Keratinocyte (primary cell): Measurements from ENCODE around the gene ASTN1. TPM values are rescaled to one million over a fixed set of nuclear protein-coding genes. Genes with fewer than 3 reads are reported as not detected.

Source experiments
- DNase-seq: peaks from one replicate; pipeline ENCODE4 v3.0.0-alpha.2; 2011; ENCODE audit warnings: low read depth, missing footprints, low spot score
- FAIRE-seq: peaks from 2 replicates; lab custom pipeline; 2011; peaks lifted over from hg19 to GRCh38; lab: Jason Lieb, UNC
- H2AFZ ChIP-seq: 2 replicates; pipeline ENCODE4 v1.6.0; 2012; ENCODE audit warnings: low read length, control low read depth, inconsistent platforms; ENCODE audit not compliant: control insufficient read depth
- H3K27ac ChIP-seq: 2 replicates; pipeline ENCODE4 v1.5.1; 2011; ENCODE audit warnings: low read length; ENCODE audit not compliant: control insufficient read depth, insufficient read depth
- H3K27me3 ChIP-seq: 3 replicates; pipeline ENCODE4 v1.6.0; 2011; ENCODE audit warnings: low read length; ENCODE audit not compliant: control insufficient read depth, insufficient read depth; ENCODE audit errors: extremely low read depth
- H3K36me3 ChIP-seq, 2 experiments: 2 replicates in 1 of 2; 3 replicates in 1 of 2; pipeline ENCODE4 v1.5.1; 2011; ENCODE audit warnings: low read length in 2 of 2, mild to moderate bottlenecking in 1 of 2; ENCODE audit not compliant: control insufficient read depth in 2 of 2, insufficient read depth in 2 of 2; ENCODE audit errors: extremely low read depth in 1 of 2
- H3K4me1 ChIP-seq: 3 replicates; pipeline ENCODE4 v1.5.1; 2011; ENCODE audit warnings: low read length; ENCODE audit not compliant: control insufficient read depth, insufficient read depth; ENCODE audit errors: extremely low read depth
- H3K4me2 ChIP-seq: 3 replicates; pipeline ENCODE4 v1.6.0; 2011; ENCODE audit warnings: low read depth, low read length; ENCODE audit not compliant: control insufficient read depth, insufficient read depth; ENCODE audit errors: extremely low read depth
- H3K4me3 ChIP-seq, 3 experiments: fragments of 200-600 bp in 1 of 3; sonication (generic) in 1 of 3; 2 replicates in 2 of 3; 3 replicates in 1 of 3; pipeline ENCODE4 v1.5.1; 2011 to 2016; ENCODE audit warnings: low read length in 3 of 3, mild to moderate bottlenecking in 3 of 3, control low read depth in 2 of 3, inconsistent platforms in 1 of 3, low read depth in 1 of 3, mixed read lengths in 1 of 3, mixed run types in 1 of 3, moderate library complexity in 1 of 3; ENCODE audit not compliant: control insufficient read depth in 2 of 3, insufficient read depth in 2 of 3; ENCODE audit errors: extremely low read depth in 1 of 3
- H3K79me2 ChIP-seq: 2 replicates; pipeline ENCODE4 v1.6.0; 2012; ENCODE audit warnings: low read length; ENCODE audit not compliant: control insufficient read depth, insufficient read depth
- H3K9ac ChIP-seq: 3 replicates; pipeline ENCODE4 v1.6.0; 2011; ENCODE audit warnings: low read length; ENCODE audit not compliant: control insufficient read depth, insufficient read depth; ENCODE audit errors: extremely low read depth
- H3K9me1 ChIP-seq: 3 replicates; pipeline ENCODE4 v1.6.0; 2011; ENCODE audit warnings: low read length; ENCODE audit not compliant: control insufficient read depth, insufficient read depth; ENCODE audit errors: extremely low read depth
- H3K9me3 ChIP-seq: 2 replicates; pipeline ENCODE4 v1.5.1; 2012; ENCODE audit warnings: low read depth, low read length; ENCODE audit not compliant: control insufficient read depth
- H4K20me1 ChIP-seq: 3 replicates; pipeline ENCODE4 v1.6.0; 2011; ENCODE audit warnings: low read length; ENCODE audit not compliant: control insufficient read depth, insufficient read depth; ENCODE audit errors: extremely low read depth
- EZH2 ChIP-seq: IDR thresholded peaks from one replicate; pipeline ENCODE4 v1.6.1; 2012; ENCODE audit warnings: inconsistent platforms, mild to moderate bottlenecking, low read length, moderate library complexity
- dilution Hi-C: fragments of 300-500 bp; cut with MboI; formaldehyde crosslinking; loops from one replicate; pipeline ENCODE4 v1.7.0; 2020; ENCODE audit warnings: low sequenced_read_pairs; ENCODE audit not compliant: extremely low pct_ligation_motif_present
- polyA plus RNA-seq, 5 experiments: library from polyadenylated mRNA; depleted of rRNA in 3 of 5; stranded (reverse) in 3 of 5; stranded (forward) in 1 of 5; unstranded in 1 of 5; fragments of >200 nt; gene quantifications; 1 replicate in 1 of 5; 2 replicates in 3 of 5; 3 replicates in 1 of 5; pipeline versions ENCODE4 v1.2.1 to v1.2.3, GENCODE V29; 2011 to 2012; ENCODE audit warnings: missing spikeins in 2 of 5, low read depth in 1 of 5, low replicate concordance in 1 of 5
- TF ChIP-seq, protein P1 (sequence below), 3 experiments: IDR thresholded peaks in 1 of 3; conservative IDR thresholded peaks in 1 of 3; optimal IDR thresholded peaks in 1 of 3; 2 replicates in 2 of 3; 3 replicates in 1 of 3; pipeline versions ENCODE3 to v1.5.1; 2011; ENCODE audit warnings: low read length in 3 of 3, mild to moderate bottlenecking in 3 of 3, moderate library complexity in 2 of 3, control low read depth in 1 of 3, inconsistent platforms in 1 of 3; ENCODE audit not compliant: insufficient read depth in 2 of 3; ENCODE audit errors: extremely low read depth in 1 of 3

ASTN1 gene
- polyA plus RNA-seq, 1 donor (not counting 4 experiments of a cell fraction or from before 2014, with no cell fraction given), result 0.08 TPM

DNA sequence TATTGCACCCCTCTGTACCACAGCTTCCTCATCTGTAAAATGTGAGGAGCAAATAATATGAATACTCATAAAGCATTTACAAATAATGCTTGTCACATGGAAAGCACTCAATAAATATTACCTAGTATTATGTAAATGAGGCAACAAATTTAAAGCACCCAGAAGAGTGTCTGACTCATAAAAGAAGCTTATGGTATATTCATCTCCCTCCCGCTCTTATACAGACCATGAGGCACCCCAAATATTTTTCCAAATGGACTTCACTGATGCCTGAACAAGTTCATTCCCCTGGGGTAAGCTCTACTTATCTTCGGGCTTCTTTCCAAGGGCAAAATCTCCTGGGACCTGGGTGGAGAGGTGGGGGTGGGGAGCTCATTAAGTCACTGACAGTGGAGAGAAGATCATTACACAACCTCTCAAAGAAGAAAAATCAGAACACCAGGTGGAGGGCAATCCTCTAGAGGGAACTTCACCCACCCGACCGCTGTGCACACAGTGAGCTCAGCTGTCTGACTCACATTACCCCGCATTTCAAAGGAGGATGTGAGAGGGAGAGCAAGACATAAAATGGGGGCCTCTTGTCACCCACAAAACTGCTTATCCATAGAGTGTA, 166.2 kb downstream of the ASTN1 start:
- H3K9me1 ChIP-seq, result no peaks in the 10 kb centered on the region
- H2AFZ ChIP-seq, result no peak overlapping the region
- no peak overlapping the region for H3K27ac ChIP-seq
- no peak overlapping the region for H3K4me3 ChIP-seq
- no peak for TF ChIP-seq EZH2
- TF ChIP-seq, protein P1, sequence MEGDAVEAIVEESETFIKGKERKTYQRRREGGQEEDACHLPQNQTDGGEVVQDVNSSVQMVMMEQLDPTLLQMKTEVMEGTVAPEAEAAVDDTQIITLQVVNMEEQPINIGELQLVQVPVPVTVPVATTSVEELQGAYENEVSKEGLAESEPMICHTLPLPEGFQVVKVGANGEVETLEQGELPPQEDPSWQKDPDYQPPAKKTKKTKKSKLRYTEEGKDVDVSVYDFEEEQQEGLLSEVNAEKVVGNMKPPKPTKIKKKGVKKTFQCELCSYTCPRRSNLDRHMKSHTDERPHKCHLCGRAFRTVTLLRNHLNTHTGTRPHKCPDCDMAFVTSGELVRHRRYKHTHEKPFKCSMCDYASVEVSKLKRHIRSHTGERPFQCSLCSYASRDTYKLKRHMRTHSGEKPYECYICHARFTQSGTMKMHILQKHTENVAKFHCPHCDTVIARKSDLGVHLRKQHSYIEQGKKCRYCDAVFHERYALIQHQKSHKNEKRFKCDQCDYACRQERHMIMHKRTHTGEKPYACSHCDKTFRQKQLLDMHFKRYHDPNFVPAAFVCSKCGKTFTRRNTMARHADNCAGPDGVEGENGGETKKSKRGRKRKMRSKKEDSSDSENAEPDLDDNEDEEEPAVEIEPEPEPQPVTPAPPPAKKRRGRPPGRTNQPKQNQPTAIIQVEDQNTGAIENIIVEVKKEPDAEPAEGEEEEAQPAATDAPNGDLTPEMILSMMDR (optimal IDR thresholded peaks at IDR 0.05 in 1 of 3, IDR thresholded peaks at IDR 0.05 in 1 of 3, conservative IDR thresholded peaks at IDR 0.05 in 1 of 3; ENCODE audit: extremely low read depth in 1 of 3, insufficient read depth in 2 of 3, low read length in 3 of 3), result no peak
- no peaks in the 10 kb centered on the region for H3K27me3 ChIP-seq
- no peaks in the 10 kb centered on the region for H3K36me3 ChIP-seq
- no peak for DNase-seq
- H3K9me3 ChIP-seq, result no peaks in the 10 kb centered on the region
- H3K79me2 ChIP-seq, result no peaks in the 10 kb centered on the region
- no peaks in the 10 kb centered on the region for H4K20me1 ChIP-seq
- dilution Hi-C loops, result no loop called here
- FAIRE-seq, result peak; percentile 41
- H3K4me1 ChIP-seq, result peaks cover 50% of the 10 kb centered on the region
- H3K4me2 ChIP-seq, result peak overlapping the region; percentile 11
- no peak overlapping the region for H3K9ac ChIP-seq

GRCh38 chr1:176996456-176997090, 167.9 kb downstream of the ASTN1 start:
- no peaks in the 10 kb centered on the region for H3K36me3 ChIP-seq
- dilution Hi-C loops, result no loop called here
- H3K9me1 ChIP-seq, result no peaks in the 10 kb centered on the region
- H3K79me2 ChIP-seq, result no peaks in the 10 kb centered on the region
- no peaks in the 10 kb centered on the region for H3K27me3 ChIP-seq
- TF ChIP-seq EZH2, result no peak
- no peak overlapping the region for H3K4me3 ChIP-seq
- no peaks in the 10 kb centered on the region for H3K9me3 ChIP-seq
- FAIRE-seq (no peak), DNase-seq (no peak)
- no peak overlapping the region for H3K27ac ChIP-seq
- peaks cover 50% of the 10 kb centered on the region for H3K4me1 ChIP-seq
- H3K4me2 ChIP-seq, result no peak overlapping the region
- H2AFZ ChIP-seq, result peak overlapping the region; percentile 49
- no peaks in the 10 kb centered on the region for H4K20me1 ChIP-seq
- H3K9ac ChIP-seq, result no peak overlapping the region
